SK-N-SH treated with all-trans-retinoic acid at 6 μM for 48 hours (cell line): ENCODE results near the gene SLC22A14.

Experiments
- ATAC-seq: fragments of 200-7000 bp; cut with Tn5 transposase; 3 replicates; pipeline ENCODE4 v1.9.1; 2020; ENCODE audit warnings: mild to moderate bottlenecking, moderate library complexity
- ARNTL ChIP-seq: fragments of 450-650 bp; formaldehyde crosslinking; IDR thresholded peaks from 2 replicates; pipeline ENCODE4 v1.5.0; 2020; ENCODE audit warnings: low read depth, mild to moderate bottlenecking, moderate library complexity, borderline replicate concordance
- BACH2 ChIP-seq: fragments of 250-450 bp; sonication (Bioruptor Pico); IDR thresholded peaks from 2 replicates; pipeline ENCODE4 v1.9.0; 2021; ENCODE audit warnings: mild to moderate bottlenecking, borderline replicate concordance
- CSDC2 ChIP-seq: fragments of 250-450 bp; sonication (Bioruptor Pico); IDR thresholded peaks from 2 replicates; pipeline ENCODE4 v1.5.0; 2020; ENCODE audit warnings: mild to moderate bottlenecking, moderate library complexity
- ESRRG ChIP-seq: fragments of 250-450 bp; sonication (Bioruptor Pico); IDR thresholded peaks from 2 replicates; pipeline ENCODE4 v1.6.1; 2021; ENCODE audit warnings: mild to moderate bottlenecking
- GLIS3 ChIP-seq: fragments of 250-450 bp; sonication (Bioruptor Pico); IDR thresholded peaks from 2 replicates; pipeline ENCODE4 v1.5.0; 2020; ENCODE audit warnings: mild to moderate bottlenecking, moderate library complexity
- ISL1 ChIP-seq: fragments of 250-450 bp; sonication (Bioruptor Pico); IDR thresholded peaks from 2 replicates; pipeline ENCODE4 v2.1.2; 2022; ENCODE audit warnings: mild to moderate bottlenecking, moderate library complexity
- OSR1 ChIP-seq: fragments of 250-450 bp; sonication (Bioruptor Pico); IDR thresholded peaks from 2 replicates; pipeline ENCODE4 v1.8.0; 2022; ENCODE audit warnings: moderate library complexity, mild to moderate bottlenecking, inconsistent platforms
- POU6F1 ChIP-seq: fragments of 250-450 bp; sonication (Bioruptor Pico); IDR thresholded peaks from 2 replicates; pipeline ENCODE4 v1.8.0; 2021; ENCODE audit warnings: low read depth, mild to moderate bottlenecking, moderate library complexity, borderline replicate concordance
- PPARA ChIP-seq: fragments of 250-450 bp; sonication (Bioruptor Pico); IDR thresholded peaks from 2 replicates; pipeline ENCODE4 v1.5.0; 2020; ENCODE audit warnings: mild to moderate bottlenecking, borderline replicate concordance
- RARB ChIP-seq: fragments of 250-450 bp; sonication (Bioruptor Pico); IDR thresholded peaks from 2 replicates; pipeline ENCODE4 v1.8.0; 2021; ENCODE audit warnings: mild to moderate bottlenecking, moderate library complexity
- SNAI2 ChIP-seq: fragments of 250-450 bp; sonication (Bioruptor Pico); IDR thresholded peaks from 2 replicates; pipeline ENCODE4 v1.5.0; 2020; ENCODE audit warnings: mild to moderate bottlenecking, moderate library complexity
- TCF4 ChIP-seq: fragments of 250-450 bp; sonication (Bioruptor Pico); IDR thresholded peaks from 2 replicates; pipeline ENCODE4 v1.8.0; 2021; ENCODE audit warnings: mild to moderate bottlenecking, moderate library complexity, borderline replicate concordance
- TOX ChIP-seq: fragments of 250-450 bp; sonication (Bioruptor Pico); IDR thresholded peaks from 2 replicates; pipeline ENCODE4 v1.8.0; 2021; ENCODE audit warnings: mild to moderate bottlenecking, moderate library complexity, borderline replicate concordance
- TSHZ2 ChIP-seq: fragments of 250-450 bp; sonication (Bioruptor Pico); IDR thresholded peaks from 2 replicates; pipeline ENCODE4 v1.5.0; 2020; ENCODE audit warnings: mild to moderate bottlenecking, moderate library complexity
- ZC3H10 ChIP-seq: fragments of 250-450 bp; sonication (Bioruptor Pico); IDR thresholded peaks from 2 replicates; pipeline ENCODE4 v1.5.1; 2021; ENCODE audit warnings: mild to moderate bottlenecking, moderate library complexity
- ZFP3 ChIP-seq: fragments of 250-450 bp; sonication (Bioruptor Pico); IDR thresholded peaks from 2 replicates; pipeline ENCODE4 v1.5.0; 2020; ENCODE audit warnings: mild to moderate bottlenecking, moderate library complexity
- ZFP30 ChIP-seq: fragments of 450-650 bp; formaldehyde crosslinking; IDR thresholded peaks from 2 replicates; pipeline ENCODE4 v1.5.0; 2022; ENCODE audit warnings: mild to moderate bottlenecking, moderate library complexity
- ZNF565 ChIP-seq: fragments of 450-650 bp; formaldehyde crosslinking; conservative IDR thresholded peaks from 2 replicates; pipeline ENCODE4 v1.5.0; 2020; ENCODE audit warnings: low read depth, mild to moderate bottlenecking, moderate library complexity
- ZNF70 ChIP-seq: fragments of 450-650 bp; formaldehyde crosslinking; IDR thresholded peaks from 2 replicates; pipeline ENCODE4 v1.5.0; 2020; ENCODE audit warnings: mild to moderate bottlenecking, moderate library complexity
- ZNF8 ChIP-seq: fragments of 450-650 bp; formaldehyde crosslinking; IDR thresholded peaks from 2 replicates; pipeline ENCODE4 v1.5.0; 2020; ENCODE audit warnings: mild to moderate bottlenecking, moderate library complexity
- TF ChIP-seq, protein P1 (sequence below): fragments of 250-450 bp; sonication (Bioruptor Pico); IDR thresholded peaks from 2 replicates; pipeline ENCODE4 v1.8.0; 2020; ENCODE audit warnings: mild to moderate bottlenecking, moderate library complexity, borderline replicate concordance
- TF ChIP-seq, protein P2 (sequence below): fragments of 250-450 bp; sonication (Bioruptor Pico); IDR thresholded peaks from 2 replicates; pipeline ENCODE4 v1.5.1; 2021; ENCODE audit warnings: mild to moderate bottlenecking, moderate library complexity

The SLC22A14 gene, protein sequence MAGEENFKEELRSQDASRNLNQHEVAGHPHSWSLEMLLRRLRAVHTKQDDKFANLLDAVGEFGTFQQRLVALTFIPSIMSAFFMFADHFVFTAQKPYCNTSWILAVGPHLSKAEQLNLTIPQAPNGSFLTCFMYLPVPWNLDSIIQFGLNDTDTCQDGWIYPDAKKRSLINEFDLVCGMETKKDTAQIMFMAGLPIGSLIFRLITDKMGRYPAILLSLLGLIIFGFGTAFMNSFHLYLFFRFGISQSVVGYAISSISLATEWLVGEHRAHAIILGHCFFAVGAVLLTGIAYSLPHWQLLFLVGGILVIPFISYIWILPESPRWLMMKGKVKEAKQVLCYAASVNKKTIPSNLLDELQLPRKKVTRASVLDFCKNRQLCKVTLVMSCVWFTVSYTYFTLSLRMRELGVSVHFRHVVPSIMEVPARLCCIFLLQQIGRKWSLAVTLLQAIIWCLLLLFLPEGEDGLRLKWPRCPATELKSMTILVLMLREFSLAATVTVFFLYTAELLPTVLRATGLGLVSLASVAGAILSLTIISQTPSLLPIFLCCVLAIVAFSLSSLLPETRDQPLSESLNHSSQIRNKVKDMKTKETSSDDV

GRCh38 chr3:38281895-38282686 is at the start of gene SLC22A14:
TSS of gene SLC22A14 (plus strand) at chr3:38282294. CDS start at chr3:38306027, 23,733 bp downstream.
- TF ChIP-seq TOX = no peak
- no peak for TF ChIP-seq ESRRG (CRISPR knock-in tag)
- TF ChIP-seq ZNF565 = no peak
- TF ChIP-seq ZNF8 (CRISPR knock-in tag) = no peak
- TF ChIP-seq TCF4 (CRISPR knock-in tag) = no peak
- TF ChIP-seq BACH2 (CRISPR knock-in tag) = no peak
- no peak for TF ChIP-seq ZNF70
- no peak for TF ChIP-seq RARB (CRISPR knock-in tag)
- no peak for TF ChIP-seq POU6F1 (CRISPR knock-in tag)
- TF ChIP-seq ARNTL (CRISPR knock-in tag) = no peak
- no peak for TF ChIP-seq GLIS3 (CRISPR knock-in tag)
- TF ChIP-seq ZFP3 (CRISPR knock-in tag) = no peak
- TF ChIP-seq OSR1 (CRISPR knock-in tag) = no peak
- no peak for TF ChIP-seq TSHZ2 (CRISPR knock-in tag)
- TF ChIP-seq PPARA (CRISPR knock-in tag) = no peak
- TF ChIP-seq ZFP30 (CRISPR knock-in tag) = no peak
- no peak for TF ChIP-seq ISL1 (CRISPR knock-in tag)
- TF ChIP-seq, protein P1, sequence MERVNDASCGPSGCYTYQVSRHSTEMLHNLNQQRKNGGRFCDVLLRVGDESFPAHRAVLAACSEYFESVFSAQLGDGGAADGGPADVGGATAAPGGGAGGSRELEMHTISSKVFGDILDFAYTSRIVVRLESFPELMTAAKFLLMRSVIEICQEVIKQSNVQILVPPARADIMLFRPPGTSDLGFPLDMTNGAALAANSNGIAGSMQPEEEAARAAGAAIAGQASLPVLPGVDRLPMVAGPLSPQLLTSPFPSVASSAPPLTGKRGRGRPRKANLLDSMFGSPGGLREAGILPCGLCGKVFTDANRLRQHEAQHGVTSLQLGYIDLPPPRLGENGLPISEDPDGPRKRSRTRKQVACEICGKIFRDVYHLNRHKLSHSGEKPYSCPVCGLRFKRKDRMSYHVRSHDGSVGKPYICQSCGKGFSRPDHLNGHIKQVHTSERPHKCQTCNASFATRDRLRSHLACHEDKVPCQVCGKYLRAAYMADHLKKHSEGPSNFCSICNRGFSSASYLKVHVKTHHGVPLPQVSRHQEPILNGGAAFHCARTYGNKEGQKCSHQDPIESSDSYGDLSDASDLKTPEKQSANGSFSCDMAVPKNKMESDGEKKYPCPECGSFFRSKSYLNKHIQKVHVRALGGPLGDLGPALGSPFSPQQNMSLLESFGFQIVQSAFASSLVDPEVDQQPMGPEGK (CRISPR knock-in tag) = no peak
- TF ChIP-seq, all 23 proteins: peak for 0
- no peak for ATAC-seq

GRCh38 chr3:38232701-38233100 is 49.4 kb upstream of the SLC22A14 start:
- TF ChIP-seq TCF4 (CRISPR knock-in tag) (no peak), ISL1 (CRISPR knock-in tag) (no peak), ZFP30 (CRISPR knock-in tag) (no peak)

DNA sequence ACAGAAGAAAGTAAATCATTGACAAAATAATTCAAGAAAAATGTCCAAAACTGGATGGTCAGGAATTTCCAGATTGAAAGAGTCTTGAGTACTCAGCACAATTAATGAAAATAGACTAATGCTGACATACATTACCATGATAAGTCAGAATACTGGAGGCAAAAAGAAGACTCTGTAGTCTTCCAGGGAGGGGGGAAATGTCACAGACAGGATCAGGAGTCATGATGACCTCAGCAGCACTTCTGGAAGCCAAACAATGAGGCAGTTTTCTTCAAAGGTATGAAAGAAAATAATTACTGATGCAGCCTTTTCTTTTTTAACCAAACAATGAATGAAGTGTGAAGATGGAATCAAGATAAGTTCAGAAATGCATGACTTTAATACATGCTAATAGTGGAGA is 46.6 kb upstream of the SLC22A14 start:
- ATAC-seq = no peak
- TF ChIP-seq RARB (CRISPR knock-in tag) = no peak
- TF ChIP-seq ZFP3 (CRISPR knock-in tag) = no peak
- no peak for TF ChIP-seq SNAI2 (CRISPR knock-in tag)
- TF ChIP-seq ISL1 (CRISPR knock-in tag) = no peak
- TF ChIP-seq ZC3H10 (CRISPR knock-in tag) = no peak
- TF ChIP-seq CSDC2 (CRISPR knock-in tag) = no peak
- TF ChIP-seq PPARA (CRISPR knock-in tag) = no peak
- TF ChIP-seq, protein P1 (CRISPR knock-in tag) = no peak
- TF ChIP-seq, protein P2, sequence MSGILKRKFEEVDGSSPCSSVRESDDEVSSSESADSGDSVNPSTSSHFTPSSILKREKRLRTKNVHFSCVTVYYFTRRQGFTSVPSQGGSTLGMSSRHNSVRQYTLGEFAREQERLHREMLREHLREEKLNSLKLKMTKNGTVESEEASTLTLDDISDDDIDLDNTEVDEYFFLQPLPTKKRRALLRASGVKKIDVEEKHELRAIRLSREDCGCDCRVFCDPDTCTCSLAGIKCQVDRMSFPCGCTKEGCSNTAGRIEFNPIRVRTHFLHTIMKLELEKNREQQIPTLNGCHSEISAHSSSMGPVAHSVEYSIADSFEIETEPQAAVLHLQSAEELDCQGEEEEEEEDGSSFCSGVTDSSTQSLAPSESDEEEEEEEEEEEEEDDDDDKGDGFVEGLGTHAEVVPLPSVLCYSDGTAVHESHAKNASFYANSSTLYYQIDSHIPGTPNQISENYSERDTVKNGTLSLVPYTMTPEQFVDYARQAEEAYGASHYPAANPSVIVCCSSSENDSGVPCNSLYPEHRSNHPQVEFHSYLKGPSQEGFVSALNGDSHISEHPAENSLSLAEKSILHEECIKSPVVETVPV (CRISPR knock-in tag) = no peak
- TF ChIP-seq ZNF8 (CRISPR knock-in tag) = no peak
- no peak for TF ChIP-seq OSR1 (CRISPR knock-in tag)
- TF ChIP-seq POU6F1 (CRISPR knock-in tag) = no peak
- no peak for TF ChIP-seq BACH2 (CRISPR knock-in tag)
- no peak for TF ChIP-seq ZNF70
- TF ChIP-seq TCF4 (CRISPR knock-in tag) = no peak
- no peak for TF ChIP-seq GLIS3 (CRISPR knock-in tag)
- TF ChIP-seq ARNTL (CRISPR knock-in tag) = no peak
- no peak for TF ChIP-seq ZFP30 (CRISPR knock-in tag)

More at GRCh38 chr3:38232701-38233100, 49.4 kb upstream of the SLC22A14 start:
- no peak for ATAC-seq
